Measurements from ENCODE around the gene RAB8B.

Gene RAB8B

GRCh38 chr15:63288778-63289378 lies 99.5 kb downstream of the RAB8B start:
- intact Hi-C loops (cut with DNase I), result no loop called here
- peak in 3 of 42 donors; percentile 12 to 50 (median 21) for DNase-seq

GRCh38 chr15:63291507-63291906 lies 102.1 kb downstream of the RAB8B start:
- intact Hi-C loops (cut with DNase I), result loop anchor here (5.0 kb wide), 1 partner anchor 116 kb away; no protein-coding TSS in a partner anchor
- no peak for DNase-seq

GRCh38 chr15:63292241-63292640 lies 102.8 kb downstream of the RAB8B start:
- intact Hi-C loops (cut with DNase I), result loop anchor here (5.0 kb wide), 1 partner anchor 115 kb away; no protein-coding TSS in a partner anchor
- DNase-seq, result peak in 1 of 42 donors; percentile 18

- intact Hi-C loops (cut with DNase I), result loop anchor here (5.0 kb wide), 1 partner anchor 115 kb away; no protein-coding TSS in a partner anchor
- DNase-seq, result peak in 1 of 42 donors; percentile 32
Measured at GRCh38 chr15:63292771-63293170, 103.4 kb downstream of the RAB8B start.

- intact Hi-C loops (cut with DNase I), result loop anchor here (5.0 kb wide), 1 partner anchor 113 kb away; no protein-coding TSS in a partner anchor
Measured at GRCh38 chr15:63294359-63294758, 105.0 kb downstream of the RAB8B start.

GRCh38 chr15:63295341-63295740 lies 105.9 kb downstream of the RAB8B start:
- DNase-seq, result no peak
- intact Hi-C loops (cut with DNase I), result no loop called here

More at GRCh38 chr15:63294359-63294758, 105.0 kb downstream of the RAB8B start:
- DNase-seq, result peak in 1 of 42 donors; percentile 39

GRCh38 chr15:63296195-63296594 lies 106.8 kb downstream of the RAB8B start:
- intact Hi-C loops (cut with DNase I), result no loop called here
- DNase-seq, result no peak

- DNase-seq, result no peak
- intact Hi-C loops (cut with DNase I), result no loop called here
Measured at GRCh38 chr15:63299943-63300575, 110.7 kb downstream of the RAB8B start.

GRCh38 chr15:63301088-63301487 lies 111.7 kb downstream of the RAB8B start:
- intact Hi-C loops (cut with DNase I), result no loop called here
- DNase-seq, result no peak

- no peak for DNase-seq
- intact Hi-C loops (cut with DNase I), result no loop called here
Measured at GRCh38 chr15:63305260-63305659, 115.9 kb downstream of the RAB8B start.

- peak in 1 of 42 donors; percentile 27 for DNase-seq
- intact Hi-C loops (cut with DNase I), result no loop called here
Measured at GRCh38 chr15:63306492-63307073, 117.2 kb downstream of the RAB8B start.

- intact Hi-C loops (cut with DNase I), result no loop called here
- DNase-seq, result peak in 1 of 42 donors; percentile 18
Measured at GRCh38 chr15:63308491-63308890, 119.1 kb downstream of the RAB8B start.

- no peak for DNase-seq
- intact Hi-C loops (cut with DNase I), result no loop called here
Measured at GRCh38 chr15:63308947-63309346, 119.5 kb downstream of the RAB8B start.

GRCh38 chr15:63310646-63311045 lies 121.2 kb downstream of the RAB8B start:
- DNase-seq, result peak in 1 of 42 donors; percentile 3
- intact Hi-C loops (cut with DNase I), result no loop called here

- intact Hi-C loops (cut with DNase I), result no loop called here
- DNase-seq, result no peak
Measured at GRCh38 chr15:63312286-63312685, 122.9 kb downstream of the RAB8B start.

- intact Hi-C loops (cut with DNase I), result no loop called here
- peak in 1 of 42 donors; percentile 39 for DNase-seq
Measured at GRCh38 chr15:63313825-63314224, 124.4 kb downstream of the RAB8B start.

- intact Hi-C loops (cut with DNase I), result no loop called here
- DNase-seq, result no peak
Measured at GRCh38 chr15:63314409-63314808, 125.0 kb downstream of the RAB8B start.

Measured in head of caudate nucleus (tissue), 42 donors.